GM18520 (cell line): ENCODE data around the gene MSANTD3.

ENCODE experiments used
- ATAC-seq: cut with Tn5 transposase; IDR thresholded peaks from one replicate; pipeline ENCODE4 v1.9.1; 2021; ENCODE audit not compliant: unreplicated experiment

MSANTD3 gene

GRCh38 chr9:100465274-100465673, 38.3 kb downstream of the MSANTD3 start:
- ATAC-seq: no peak

GRCh38 chr9:100465761-100466160, 38.8 kb downstream of the MSANTD3 start:
- ATAC-seq: no peak

- no peak for ATAC-seq
These were observed 39.4 kb downstream of the MSANTD3 start for GRCh38 chr9:100466171-100466828.

- ATAC-seq: no peak
These were observed 39.9 kb downstream of the MSANTD3 start for GRCh38 chr9:100466829-100467221.

- no peak for ATAC-seq
These were observed 41.1 kb downstream of the MSANTD3 start for GRCh38 chr9:100468041-100468440.

- ATAC-seq: no peak
These were observed 45.3 kb downstream of the MSANTD3 start for GRCh38 chr9:100472268-100472667.

GRCh38 chr9:100472788-100473275, 45.9 kb downstream of the MSANTD3 start, which contains the start of gene TMEFF1:
Gene TMEFF1 (plus strand): TSS chr9:100473149. CDS start chr9:100473545, 396 bp downstream.
- ATAC-seq: no peak

- ATAC-seq: no peak
These were observed 46.5 kb downstream of the MSANTD3 start for GRCh38 chr9:100473276-100474081.

- no peak for ATAC-seq
These were observed 47.4 kb downstream of the MSANTD3 start for GRCh38 chr9:100474082-100474923.

GRCh38 chr9:100474924-100475276, 48.0 kb downstream of the MSANTD3 start:
- no peak for ATAC-seq

- ATAC-seq: no peak
These were observed 50.3 kb downstream of the MSANTD3 start for GRCh38 chr9:100477241-100477640.

- no peak for ATAC-seq
These were observed 51.2 kb downstream of the MSANTD3 start for GRCh38 chr9:100478192-100478591.

GRCh38 chr9:100479820-100480219, 52.9 kb downstream of the MSANTD3 start:
- no peak for ATAC-seq

GRCh38 chr9:100485196-100485595, 58.3 kb downstream of the MSANTD3 start:
- no peak for ATAC-seq

- no peak for ATAC-seq
These were observed 59.7 kb downstream of the MSANTD3 start for GRCh38 chr9:100486479-100487176.

- no peak for ATAC-seq
These were observed 61.2 kb downstream of the MSANTD3 start for GRCh38 chr9:100488177-100488576.

- ATAC-seq: no peak
These were observed 62.9 kb downstream of the MSANTD3 start for GRCh38 chr9:100489836-100490235.

- ATAC-seq: no peak
These were observed 66.0 kb downstream of the MSANTD3 start for GRCh38 chr9:100492952-100493351.

- ATAC-seq: no peak
These were observed 71.6 kb downstream of the MSANTD3 start for GRCh38 chr9:100498592-100498991.

- ATAC-seq: no peak
These were observed 72.5 kb downstream of the MSANTD3 start for GRCh38 chr9:100499460-100499859.

- no peak for ATAC-seq
These were observed 72.9 kb downstream of the MSANTD3 start for GRCh38 chr9:100499866-100500265.
